ENCODE measurements around the gene CRAMP1. TPM values are rescaled to one million over a fixed set of nuclear protein-coding genes. Genes with fewer than 3 reads are reported as not detected.

The CRAMP1 gene
- total RNA-seq, 3 donors from 2014 or later: 15.7 to 27.4 (median 20.6) TPM

- intact Hi-C loops (cut with DNase I, micrococcal nuclease): no loop called here
- H3K36me3 ChIP-seq (ENCODE audit: low read depth): peaks cover 10% of the 10 kb centered on the region
Observed at GRCh38 chr16:1667271-1667670, 55.1 kb downstream of the CRAMP1 start.

GRCh38 chr16:1667916-1668315 is 55.8 kb downstream of the CRAMP1 start:
- Histone ChIP-seq H3K36me3 (ENCODE audit: low read depth) (peaks cover 10% of the 10 kb centered on the region), H3K9me3 (no peaks in the 10 kb centered on the region), H3K4me1 (ENCODE audit: low read depth) (no peaks in the 10 kb centered on the region), H3K4me3 (no peak overlapping the region)
- intact Hi-C loops (cut with DNase I, micrococcal nuclease): no loop called here
- TF ChIP-seq, protein P1, sequence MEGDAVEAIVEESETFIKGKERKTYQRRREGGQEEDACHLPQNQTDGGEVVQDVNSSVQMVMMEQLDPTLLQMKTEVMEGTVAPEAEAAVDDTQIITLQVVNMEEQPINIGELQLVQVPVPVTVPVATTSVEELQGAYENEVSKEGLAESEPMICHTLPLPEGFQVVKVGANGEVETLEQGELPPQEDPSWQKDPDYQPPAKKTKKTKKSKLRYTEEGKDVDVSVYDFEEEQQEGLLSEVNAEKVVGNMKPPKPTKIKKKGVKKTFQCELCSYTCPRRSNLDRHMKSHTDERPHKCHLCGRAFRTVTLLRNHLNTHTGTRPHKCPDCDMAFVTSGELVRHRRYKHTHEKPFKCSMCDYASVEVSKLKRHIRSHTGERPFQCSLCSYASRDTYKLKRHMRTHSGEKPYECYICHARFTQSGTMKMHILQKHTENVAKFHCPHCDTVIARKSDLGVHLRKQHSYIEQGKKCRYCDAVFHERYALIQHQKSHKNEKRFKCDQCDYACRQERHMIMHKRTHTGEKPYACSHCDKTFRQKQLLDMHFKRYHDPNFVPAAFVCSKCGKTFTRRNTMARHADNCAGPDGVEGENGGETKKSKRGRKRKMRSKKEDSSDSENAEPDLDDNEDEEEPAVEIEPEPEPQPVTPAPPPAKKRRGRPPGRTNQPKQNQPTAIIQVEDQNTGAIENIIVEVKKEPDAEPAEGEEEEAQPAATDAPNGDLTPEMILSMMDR (IDR thresholded peaks at IDR 0.05): no peak
- no peak for ATAC-seq
- DNase-seq: peak in 1 of 3 donors; percentile 21

More at GRCh38 chr16:1667271-1667670, 55.1 kb downstream of the CRAMP1 start:
- TF ChIP-seq, protein P1 (IDR thresholded peaks at IDR 0.05): no peak
- Histone ChIP-seq H3K9me3 (no peaks in the 10 kb centered on the region), H3K4me3 (no peak overlapping the region), H3K4me1 (ENCODE audit: low read depth) (no peaks in the 10 kb centered on the region)
- peak in 1 of 3 donors; percentile 7 for DNase-seq
- ATAC-seq: no peak

DNA sequence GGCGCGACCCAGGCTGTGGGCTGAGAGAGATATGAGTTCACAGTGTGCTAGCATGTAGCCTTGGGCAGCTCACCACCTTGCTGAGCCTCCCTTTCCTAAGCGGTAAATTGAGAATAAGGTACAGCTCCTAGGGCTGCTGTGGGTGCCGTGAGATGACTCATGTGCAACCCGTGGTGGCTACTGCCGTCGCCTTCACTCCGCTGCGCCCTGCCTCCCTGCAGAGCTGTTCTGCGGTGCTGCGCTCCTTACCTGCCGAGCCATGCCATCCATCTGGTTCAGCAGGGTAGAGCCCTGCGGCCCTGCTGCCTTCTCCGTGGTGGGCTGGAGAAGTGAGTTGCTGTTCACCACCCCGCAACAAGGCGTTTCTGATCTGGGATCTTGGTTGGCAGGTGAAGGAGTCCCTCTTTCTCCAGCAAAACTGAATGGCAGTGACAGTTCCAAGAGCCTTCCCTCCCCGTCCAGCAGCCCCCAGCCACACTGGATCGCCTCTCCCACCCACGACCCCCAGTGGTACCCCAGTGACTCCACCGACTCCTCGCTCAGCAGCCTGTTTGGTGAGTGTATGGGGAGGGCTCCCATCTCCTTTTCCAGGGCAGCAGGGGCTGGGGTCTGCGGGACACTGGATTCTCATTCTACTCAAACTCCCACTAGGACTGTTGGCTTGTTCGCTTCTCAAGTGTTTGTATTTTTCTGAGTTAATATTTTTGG is 56.6 kb downstream of the CRAMP1 start:
- intact Hi-C loops (cut with DNase I, micrococcal nuclease): no loop called here
- TF ChIP-seq, protein P1 (IDR thresholded peaks at IDR 0.05): no peak
- no peak for ATAC-seq

GRCh38 chr16:1669698-1670097 is 57.5 kb downstream of the CRAMP1 start:
- TF ChIP-seq, protein P1 (IDR thresholded peaks at IDR 0.05): no peak

More for the DNA sequence above, 56.6 kb downstream of the CRAMP1 start:
- peak in 1 of 3 donors; percentile 25 for DNase-seq
- Histone ChIP-seq H3K4me1 (ENCODE audit: low read depth) (no peaks in the 10 kb centered on the region), H3K9me3 (no peaks in the 10 kb centered on the region), H3K36me3 (ENCODE audit: low read depth) (peaks cover 10% of the 10 kb centered on the region), H3K4me3 (no peak overlapping the region)

DNA sequence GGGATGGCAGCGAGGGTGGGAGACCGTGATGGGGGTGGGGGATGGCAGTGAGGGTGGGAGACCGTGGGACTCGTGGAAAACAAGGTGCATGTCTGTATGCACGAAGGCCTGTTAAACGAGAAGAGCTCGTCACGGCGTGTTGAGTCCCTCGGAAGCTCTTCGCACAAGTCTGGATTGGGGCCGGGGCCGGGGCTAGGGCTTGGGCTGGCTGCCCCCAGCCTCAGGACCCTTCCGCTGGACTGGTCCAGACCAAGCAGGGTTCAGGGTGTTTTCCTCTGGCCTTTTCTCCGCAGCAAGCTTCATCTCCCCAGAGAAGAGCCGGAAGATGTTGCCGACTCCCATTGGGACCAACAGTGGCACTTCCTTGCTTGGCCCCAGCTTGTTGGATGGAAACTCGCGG is 58.2 kb downstream of the CRAMP1 start:
- intact Hi-C loops (cut with DNase I, micrococcal nuclease): no loop called here
- Histone ChIP-seq H3K4me3 (no peak overlapping the region), H3K4me1 (ENCODE audit: low read depth) (no peaks in the 10 kb centered on the region), H3K9me3 (no peaks in the 10 kb centered on the region), H3K36me3 (ENCODE audit: low read depth) (peaks cover 10% of the 10 kb centered on the region)
- TF ChIP-seq, protein P1 (IDR thresholded peaks at IDR 0.05): no peak
- peak in 1 of 3 donors; percentile 33 for DNase-seq
- no peak for ATAC-seq

More at GRCh38 chr16:1669698-1670097, 57.5 kb downstream of the CRAMP1 start:
- Histone ChIP-seq H3K9me3 (no peaks in the 10 kb centered on the region), H3K36me3 (ENCODE audit: low read depth) (peaks cover 10% of the 10 kb centered on the region), H3K4me3 (no peak overlapping the region), H3K4me1 (ENCODE audit: low read depth) (no peaks in the 10 kb centered on the region)
- ATAC-seq: no peak
- intact Hi-C loops (cut with DNase I, micrococcal nuclease): no loop called here
- peak in 1 of 3 donors; percentile 22 for DNase-seq

All from mucosa of descending colon (tissue), 3 donors.